HEK293 (cell line): ENCODE results near the gene CPTP.

ENCODE experiments used
- CTCF ChIA-PET: fragments of 350-600 bp; formaldehyde crosslinking; extraction: SDS; loops from one replicate; lab custom pipeline; 2021; ENCODE audit warnings: antibody characterized with exemption; lab: Yijun Ruan, JAX
- POLR2A ChIA-PET: fragments of 300-600 bp; formaldehyde crosslinking; extraction: SDS; loops from one replicate; lab custom pipeline; 2020; ENCODE audit warnings: antibody characterized with exemption, inconsistent platforms; lab: Yijun Ruan, JAX
- H3K27ac ChIP-seq: fragments of 200-500 bp; sonication (Bioruptor generic); 2 replicates; pipeline ENCODE4 v1.5.1; 2014; ENCODE audit warnings: low read depth, low read length, control low read depth, inconsistent platforms; ENCODE audit errors: extremely low read depth
- H3K36me3 ChIP-seq, 2 experiments: fragments of 200-500 bp in 1 of 2; sonication (Bioruptor generic) in 1 of 2; 1 replicate in 1 of 2; 2 replicates in 1 of 2; pipeline ENCODE4 v1.5.1; 2014 to 2017; ENCODE audit warnings: inconsistent platforms in 2 of 2, low read length in 2 of 2; ENCODE audit not compliant: control insufficient read depth in 2 of 2, insufficient read depth in 1 of 2
- H3K4me1 ChIP-seq: fragments of 200-500 bp; sonication (Bioruptor generic); 2 replicates; pipeline ENCODE4 v1.5.1; 2014; ENCODE audit warnings: mild to moderate bottlenecking, low read length, inconsistent platforms; ENCODE audit not compliant: control insufficient read depth, insufficient read depth
- H3K4me3 ChIP-seq: 2 replicates; pipeline ENCODE4 v1.5.1; 2011; ENCODE audit warnings: low read depth, mild to moderate bottlenecking, control low read depth, low read length, moderate library complexity
- H3K9me3 ChIP-seq: fragments of 200-500 bp; sonication (Bioruptor generic); 2 replicates; pipeline ENCODE4 v1.5.1; 2014; ENCODE audit warnings: low read depth, low read length, inconsistent platforms; ENCODE audit not compliant: control insufficient read depth, insufficient read depth
- BCL11A ChIP-seq: fragments of 450-650 bp; formaldehyde crosslinking; IDR thresholded peaks from 2 replicates; pipeline ENCODE4 v1.5.1; 2016; ENCODE audit warnings: low read depth, missing biosample characterization, missing genetic modification characterization
- GLIS1 ChIP-seq: fragments of 450-650 bp; formaldehyde crosslinking; IDR thresholded peaks from 2 replicates; pipeline ENCODE4 v1.5.1; 2016; ENCODE audit warnings: missing biosample characterization, missing genetic modification characterization
- GLIS2 ChIP-seq: fragments of 450-650 bp; formaldehyde crosslinking; IDR thresholded peaks from 2 replicates; pipeline ENCODE4 v1.5.1; 2016; ENCODE audit warnings: missing biosample characterization, missing genetic modification characterization
- IKZF3 ChIP-seq: fragments of 450-650 bp; IDR thresholded peaks from 2 replicates; pipeline ENCODE4 v1.5.0; 2018; ENCODE audit warnings: missing biosample characterization, mild to moderate bottlenecking, missing genetic modification characterization, moderate library complexity
- SETDB1 ChIP-seq: IDR thresholded peaks from one replicate; pipeline ENCODE4 v1.6.1; 2017; ENCODE audit warnings: mild to moderate bottlenecking, low read length, moderate library complexity, mixed read lengths; ENCODE audit not compliant: insufficient read length
- ZBTB48 ChIP-seq: fragments of 450-650 bp; formaldehyde crosslinking; IDR thresholded peaks from 2 replicates; pipeline ENCODE4 v1.5.1; 2016; ENCODE audit warnings: missing biosample characterization, missing genetic modification characterization
- ZBTB7A ChIP-seq: fragments of 450-650 bp; formaldehyde crosslinking; IDR thresholded peaks from 2 replicates; pipeline ENCODE4 v1.5.1; 2016; ENCODE audit warnings: low read depth, missing biosample characterization, missing genetic modification characterization
- ZIC2 ChIP-seq: fragments of 450-650 bp; formaldehyde crosslinking; IDR thresholded peaks from 2 replicates; pipeline ENCODE4 v1.5.1; 2016; ENCODE audit warnings: missing biosample characterization, missing genetic modification characterization
- ZNF132 ChIP-seq: fragments of 450-650 bp; formaldehyde crosslinking; IDR thresholded peaks from 2 replicates; pipeline ENCODE4 v1.5.1; 2017; ENCODE audit warnings: missing biosample characterization, missing genetic modification characterization, borderline replicate concordance
- ZNF133 ChIP-seq: fragments of 450-650 bp; formaldehyde crosslinking; IDR thresholded peaks from 2 replicates; pipeline ENCODE4 v1.5.1; 2016; ENCODE audit warnings: missing biosample characterization, missing genetic modification characterization
- ZNF324 ChIP-seq: fragments of 450-650 bp; formaldehyde crosslinking; IDR thresholded peaks from 2 replicates; pipeline ENCODE4 v1.5.1; 2016; ENCODE audit warnings: missing biosample characterization, missing genetic modification characterization
- ZNF350 ChIP-seq: fragments of 450-650 bp; formaldehyde crosslinking; IDR thresholded peaks from 2 replicates; pipeline ENCODE4 v1.5.0; 2017; ENCODE audit warnings: missing biosample characterization, mild to moderate bottlenecking, missing genetic modification characterization
- ZNF423 ChIP-seq: fragments of 450-650 bp; formaldehyde crosslinking; IDR thresholded peaks from 2 replicates; pipeline ENCODE4 v1.5.1; 2016; ENCODE audit warnings: missing biosample characterization, missing genetic modification characterization
- ZNF670 ChIP-seq: fragments of 450-650 bp; formaldehyde crosslinking; IDR thresholded peaks from 2 replicates; pipeline ENCODE4 v1.5.1; 2016; ENCODE audit warnings: missing biosample characterization, missing genetic modification characterization, low read depth
- TF ChIP-seq, protein P1 (sequence below): fragments of 450-650 bp; formaldehyde crosslinking; IDR thresholded peaks from 2 replicates; pipeline ENCODE4 v1.5.1; 2016; ENCODE audit warnings: missing biosample characterization, missing genetic modification characterization
- TF ChIP-seq, protein P2 (sequence below): fragments of 450-650 bp; formaldehyde crosslinking; IDR thresholded peaks from 2 replicates; pipeline ENCODE4 v1.5.1; 2016; ENCODE audit warnings: missing biosample characterization, missing genetic modification characterization
- TF ChIP-seq, protein P3 (sequence below): fragments of 450-650 bp; formaldehyde crosslinking; IDR thresholded peaks from 2 replicates; pipeline ENCODE4 v1.5.1; 2016; ENCODE audit warnings: missing biosample characterization, missing genetic modification characterization

Gene CPTP

DNA sequence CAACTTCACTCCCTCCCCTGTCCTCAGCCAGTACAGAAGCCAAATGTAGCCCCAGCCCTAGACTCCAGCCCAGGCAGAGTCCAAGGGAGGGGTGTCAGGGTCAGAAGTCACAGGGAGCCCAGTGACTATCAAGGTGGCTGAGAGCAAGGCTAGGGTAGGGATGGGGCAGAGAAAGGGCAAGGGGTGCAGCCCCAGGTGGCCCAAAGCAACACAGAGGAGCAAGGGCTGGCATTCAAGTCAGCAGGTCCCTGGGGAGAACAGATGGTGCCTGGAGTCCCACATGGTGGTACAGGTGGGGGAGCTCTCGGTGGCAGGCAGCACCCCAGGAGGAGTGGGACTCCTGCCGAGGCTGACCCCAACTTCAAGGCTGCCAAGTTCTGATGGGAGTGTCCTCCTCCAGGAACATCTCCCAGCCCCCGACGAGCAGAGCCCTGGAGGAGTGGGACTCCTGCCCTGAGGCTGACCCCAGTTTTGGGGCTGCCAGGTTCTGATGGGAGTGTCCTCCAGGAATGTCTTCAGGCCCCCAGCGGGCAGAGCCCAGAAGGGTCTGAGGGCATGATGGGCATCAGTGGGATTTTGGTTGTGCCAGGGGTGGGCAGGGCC lies 28.3 kb downstream of the CPTP start:
- no peak for TF ChIP-seq SETDB1
- TF ChIP-seq ZNF423 (tag by site-specific recombination), result 0 out of 2 replicates have a peak, but pooled peaks have one; percentile 15
- TF ChIP-seq, protein P1, sequence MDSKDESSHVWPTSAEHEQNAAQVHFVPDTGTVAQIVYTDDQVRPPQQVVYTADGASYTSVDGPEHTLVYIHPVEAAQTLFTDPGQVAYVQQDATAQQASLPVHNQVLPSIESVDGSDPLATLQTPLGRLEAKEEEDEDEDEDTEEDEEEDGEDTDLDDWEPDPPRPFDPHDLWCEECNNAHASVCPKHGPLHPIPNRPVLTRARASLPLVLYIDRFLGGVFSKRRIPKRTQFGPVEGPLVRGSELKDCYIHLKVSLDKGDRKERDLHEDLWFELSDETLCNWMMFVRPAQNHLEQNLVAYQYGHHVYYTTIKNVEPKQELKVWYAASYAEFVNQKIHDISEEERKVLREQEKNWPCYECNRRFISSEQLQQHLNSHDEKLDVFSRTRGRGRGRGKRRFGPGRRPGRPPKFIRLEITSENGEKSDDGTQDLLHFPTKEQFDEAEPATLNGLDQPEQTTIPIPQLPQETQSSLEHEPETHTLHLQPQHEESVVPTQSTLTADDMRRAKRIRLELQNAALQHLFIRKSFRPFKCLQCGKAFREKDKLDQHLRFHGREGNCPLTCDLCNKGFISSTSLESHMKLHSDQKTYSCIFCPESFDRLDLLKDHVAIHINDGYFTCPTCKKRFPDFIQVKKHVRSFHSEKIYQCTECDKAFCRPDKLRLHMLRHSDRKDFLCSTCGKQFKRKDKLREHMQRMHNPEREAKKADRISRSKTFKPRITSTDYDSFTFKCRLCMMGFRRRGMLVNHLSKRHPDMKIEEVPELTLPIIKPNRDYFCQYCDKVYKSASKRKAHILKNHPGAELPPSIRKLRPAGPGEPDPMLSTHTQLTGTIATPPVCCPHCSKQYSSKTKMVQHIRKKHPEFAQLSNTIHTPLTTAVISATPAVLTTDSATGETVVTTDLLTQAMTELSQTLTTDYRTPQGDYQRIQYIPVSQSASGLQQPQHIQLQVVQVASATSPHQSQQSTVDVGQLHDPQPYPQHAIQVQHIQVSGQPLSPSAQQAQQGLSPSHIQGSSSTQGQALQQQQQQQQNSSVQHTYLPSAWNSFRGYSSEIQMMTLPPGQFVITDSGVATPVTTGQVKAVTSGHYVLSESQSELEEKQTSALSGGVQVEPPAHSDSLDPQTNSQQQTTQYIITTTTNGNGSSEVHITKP (tag by site-specific recombination), result peak; percentile 35; the same call in 1 of the 2 replicates
- no peak for TF ChIP-seq ZNF324 (tag by site-specific recombination)
- peak; percentile 53 for TF ChIP-seq GLIS2 (tag by site-specific recombination)
- peak; percentile 97 for TF ChIP-seq GLIS1 (tag by site-specific recombination)
- TF ChIP-seq ZNF350, result no peak
- TF ChIP-seq ZIC2 (tag by site-specific recombination), result peak; percentile 92
- TF ChIP-seq, protein P2, sequence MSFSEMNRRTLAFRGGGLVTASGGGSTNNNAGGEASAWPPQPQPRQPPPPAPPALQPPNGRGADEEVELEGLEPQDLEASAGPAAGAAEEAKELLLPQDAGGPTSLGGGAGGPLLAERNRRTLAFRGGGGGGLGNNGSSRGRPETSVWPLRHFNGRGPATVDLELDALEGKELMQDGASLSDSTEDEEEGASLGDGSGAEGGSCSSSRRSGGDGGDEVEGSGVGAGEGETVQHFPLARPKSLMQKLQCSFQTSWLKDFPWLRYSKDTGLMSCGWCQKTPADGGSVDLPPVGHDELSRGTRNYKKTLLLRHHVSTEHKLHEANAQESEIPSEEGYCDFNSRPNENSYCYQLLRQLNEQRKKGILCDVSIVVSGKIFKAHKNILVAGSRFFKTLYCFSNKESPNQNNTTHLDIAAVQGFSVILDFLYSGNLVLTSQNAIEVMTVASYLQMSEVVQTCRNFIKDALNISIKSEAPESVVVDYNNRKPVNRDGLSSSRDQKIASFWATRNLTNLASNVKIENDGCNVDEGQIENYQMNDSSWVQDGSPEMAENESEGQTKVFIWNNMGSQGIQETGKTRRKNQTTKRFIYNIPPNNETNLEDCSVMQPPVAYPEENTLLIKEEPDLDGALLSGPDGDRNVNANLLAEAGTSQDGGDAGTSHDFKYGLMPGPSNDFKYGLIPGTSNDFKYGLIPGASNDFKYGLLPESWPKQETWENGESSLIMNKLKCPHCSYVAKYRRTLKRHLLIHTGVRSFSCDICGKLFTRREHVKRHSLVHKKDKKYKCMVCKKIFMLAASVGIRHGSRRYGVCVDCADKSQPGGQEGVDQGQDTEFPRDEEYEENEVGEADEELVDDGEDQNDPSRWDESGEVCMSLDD (tag by site-specific recombination), result peak; percentile 13; the same call in 1 of the 2 replicates
- no peak for TF ChIP-seq ZNF133
- TF ChIP-seq IKZF3, result 0 out of 2 replicates have a peak, but pooled peaks have one; percentile 10
- TF ChIP-seq ZBTB48, result peak; percentile 54; the same call in 1 of the 2 replicates
- no peak for TF ChIP-seq ZNF132 (tag by site-specific recombination)
- peak; percentile 69; the same call in 1 of the 2 replicates for TF ChIP-seq BCL11A (tag by site-specific recombination)
- TF ChIP-seq ZNF670 (tag by site-specific recombination), result no peak
- TF ChIP-seq, protein P3, sequence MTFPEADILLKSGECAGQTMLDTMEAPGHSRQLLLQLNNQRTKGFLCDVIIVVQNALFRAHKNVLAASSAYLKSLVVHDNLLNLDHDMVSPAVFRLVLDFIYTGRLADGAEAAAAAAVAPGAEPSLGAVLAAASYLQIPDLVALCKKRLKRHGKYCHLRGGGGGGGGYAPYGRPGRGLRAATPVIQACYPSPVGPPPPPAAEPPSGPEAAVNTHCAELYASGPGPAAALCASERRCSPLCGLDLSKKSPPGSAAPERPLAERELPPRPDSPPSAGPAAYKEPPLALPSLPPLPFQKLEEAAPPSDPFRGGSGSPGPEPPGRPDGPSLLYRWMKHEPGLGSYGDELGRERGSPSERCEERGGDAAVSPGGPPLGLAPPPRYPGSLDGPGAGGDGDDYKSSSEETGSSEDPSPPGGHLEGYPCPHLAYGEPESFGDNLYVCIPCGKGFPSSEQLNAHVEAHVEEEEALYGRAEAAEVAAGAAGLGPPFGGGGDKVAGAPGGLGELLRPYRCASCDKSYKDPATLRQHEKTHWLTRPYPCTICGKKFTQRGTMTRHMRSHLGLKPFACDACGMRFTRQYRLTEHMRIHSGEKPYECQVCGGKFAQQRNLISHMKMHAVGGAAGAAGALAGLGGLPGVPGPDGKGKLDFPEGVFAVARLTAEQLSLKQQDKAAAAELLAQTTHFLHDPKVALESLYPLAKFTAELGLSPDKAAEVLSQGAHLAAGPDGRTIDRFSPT (tag by site-specific recombination), result peak; percentile 35; the same call in 1 of the 2 replicates
- TF ChIP-seq ZBTB7A (tag by site-specific recombination), result 0 out of 2 replicates have a peak, but pooled peaks have one; percentile 20
- H3K36me3 ChIP-seq, result no peaks in the 10 kb centered on the region
- H3K4me1 ChIP-seq, result peaks cover 7% of the 10 kb centered on the region; the same call in 1 of the 2 replicates
- H3K4me3 ChIP-seq, result no peak overlapping the region
- no peaks in the 10 kb centered on the region for H3K9me3 ChIP-seq
- no peak overlapping the region for H3K27ac ChIP-seq
- ChIA-PET POLR2A (interaction anchor here (0.9 to 1.3 kb wide), 3 partner anchors 22 to 46 kb away, joined by 3 read pairs; partner anchors contain the start of genes AURKAIP1 and CCNL2), CTCF (interaction anchor here (1.0 to 2.7 kb wide), 2 partner anchors 19 to 22 kb away, joined by 4 to 15 read pairs; partner anchors contain the start of gene AURKAIP1)
